GM18520 (cell line): ENCODE measurements around the gene ZNF609.
"Not testable (repeated sequence)": the region's sequence is repeated elsewhere in the genome, so short reads cannot be mapped to it uniquely, and the experiment has no call there.

Source experiments
- ATAC-seq: cut with Tn5 transposase; IDR thresholded peaks from one replicate; pipeline ENCODE4 v1.9.1; 2021; ENCODE audit not compliant: unreplicated experiment

Gene ZNF609

GRCh38 chr15:64454282-64454681, 6.1 kb upstream of the ZNF609 start:
- no peak for ATAC-seq

GRCh38 chr15:64455961-64456371, 4.4 kb upstream of the ZNF609 start:
- ATAC-seq = no peak

- ATAC-seq = no peak
These were observed 3.7 kb upstream of the ZNF609 start for GRCh38 chr15:64456634-64457108.

- no peak for ATAC-seq
These were observed 1.2 kb upstream of the ZNF609 start for GRCh38 chr15:64459066-64459781.

GRCh38 chr15:64460724-64461720, 644 bp downstream of the ZNF609 start:
- no peak for ATAC-seq

- ATAC-seq = no peak
These were observed 1.4 kb downstream of the ZNF609 start for GRCh38 chr15:64461721-64462162.

- no peak for ATAC-seq
These were observed 2.1 kb downstream of the ZNF609 start for GRCh38 chr15:64462492-64462891.

GRCh38 chr15:64464276-64465005, 4.1 kb downstream of the ZNF609 start:
- ATAC-seq = no peak

- ATAC-seq = no peak
These were observed 6.2 kb downstream of the ZNF609 start for GRCh38 chr15:64466408-64467141.

- ATAC-seq = no peak
These were observed 11.8 kb downstream of the ZNF609 start for GRCh38 chr15:64472161-64472560.

- no peak for ATAC-seq
These were observed 14.5 kb downstream of the ZNF609 start for GRCh38 chr15:64474846-64475245.

GRCh38 chr15:64476550-64476949, 16.2 kb downstream of the ZNF609 start:
- no peak for ATAC-seq

GRCh38 chr15:64478863-64479262, 18.5 kb downstream of the ZNF609 start:
- ATAC-seq = no peak

GRCh38 chr15:64480891-64481290, 20.5 kb downstream of the ZNF609 start:
- ATAC-seq = no peak

GRCh38 chr15:64483749-64484148, 23.4 kb downstream of the ZNF609 start:
- ATAC-seq = no peak

GRCh38 chr15:64485796-64486195, 25.4 kb downstream of the ZNF609 start:
- ATAC-seq = no peak

GRCh38 chr15:64490598-64491259, 30.4 kb downstream of the ZNF609 start:
- ATAC-seq = no peak

- ATAC-seq = no peak
These were observed 33.3 kb downstream of the ZNF609 start for GRCh38 chr15:64493641-64494040.

GRCh38 chr15:64495968-64496367, 35.6 kb downstream of the ZNF609 start:
- ATAC-seq = not testable (repeated sequence)
